Parathyroid adenoma (tissue), 2 donors: Measurements from ENCODE around the gene GPR153.

Source experiments
- H2AFZ ChIP-seq: fragments of 300-600 bp; sonication (generic); one replicate; pipeline ENCODE4 v1.7.0; 2017; ENCODE audit warnings: antibody characterized with exemption, mild to moderate bottlenecking
- H3K27ac ChIP-seq: fragments of 300-600 bp; sonication (generic); one replicate; pipeline ENCODE4 v1.7.0; 2017
- H3K27me3 ChIP-seq: fragments of 300-600 bp; sonication (generic); one replicate; pipeline ENCODE4 v1.7.0; 2017; ENCODE audit warnings: low read length; ENCODE audit not compliant: control insufficient read depth, insufficient read depth
- H3K36me3 ChIP-seq: fragments of 300-600 bp; sonication (generic); one replicate; pipeline ENCODE4 v1.7.0; 2017; ENCODE audit warnings: low read length; ENCODE audit not compliant: control insufficient read depth, insufficient read depth
- H3K4me1 ChIP-seq: fragments of 300-600 bp; sonication (generic); one replicate; pipeline ENCODE4 v1.7.0; 2017; ENCODE audit warnings: control low read depth
- H3K4me2 ChIP-seq: fragments of 300-600 bp; sonication (generic); one replicate; pipeline ENCODE4 v1.7.0; 2017; ENCODE audit warnings: low read length
- H3K4me3 ChIP-seq: fragments of 300-600 bp; sonication (generic); one replicate; pipeline ENCODE4 v1.7.0; 2017; ENCODE audit warnings: low read depth, low read length
- H3K79me2 ChIP-seq: fragments of 300-600 bp; sonication (generic); one replicate; pipeline ENCODE4 v1.7.0; 2017; ENCODE audit warnings: control low read depth
- H3K9ac ChIP-seq: fragments of 300-600 bp; sonication (generic); one replicate; pipeline ENCODE4 v1.7.0; 2017; ENCODE audit warnings: mild to moderate bottlenecking
- H3K9me3 ChIP-seq: fragments of 300-600 bp; sonication (generic); one replicate; pipeline ENCODE4 v1.7.0; 2017; ENCODE audit warnings: low read length; ENCODE audit not compliant: control insufficient read depth
- TF ChIP-seq, protein P1 (sequence below): fragments of 300-600 bp; sonication (generic); IDR thresholded peaks from one replicate; pipeline ENCODE4 v1.7.0; 2017; ENCODE audit warnings: antibody characterized with exemption, mild to moderate bottlenecking
- donor health status: primary hyperparathyroidism.

The GPR153 gene

DNA sequence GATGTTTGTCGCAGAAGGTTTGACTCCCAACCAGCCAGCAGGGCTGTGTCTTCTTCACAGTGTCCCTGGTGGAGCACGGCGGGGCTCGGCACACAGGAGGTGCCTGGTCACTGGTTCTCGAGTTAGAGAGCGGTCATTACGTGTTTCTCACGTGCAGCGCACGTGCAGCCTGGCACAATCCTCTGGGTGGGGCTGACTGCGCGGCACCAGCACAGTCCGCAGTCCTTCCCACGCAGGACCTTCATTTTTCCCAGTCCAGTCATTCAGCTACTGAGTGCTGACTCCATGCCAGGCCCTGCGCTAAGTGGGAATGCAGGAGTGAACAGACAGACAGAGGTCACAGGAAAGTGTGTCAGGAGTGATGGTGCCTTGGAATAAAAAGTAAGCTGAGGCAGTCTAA, 46.2 kb upstream of the GPR153 start:
- Histone ChIP-seq H3K79me2 (no peaks in the 10 kb centered on the region), H3K9ac (no peak overlapping the region), H3K27ac (no peak overlapping the region), H3K36me3 (no peaks in the 10 kb centered on the region), H3K4me3 (no peak overlapping the region), H3K4me2 (no peak overlapping the region), H3K9me3 (no peaks in the 10 kb centered on the region), H3K27me3 (no peaks in the 10 kb centered on the region), H3K4me1 (peaks cover 3% of the 10 kb centered on the region), H2AFZ (no peak overlapping the region)
- TF ChIP-seq, protein P1, sequence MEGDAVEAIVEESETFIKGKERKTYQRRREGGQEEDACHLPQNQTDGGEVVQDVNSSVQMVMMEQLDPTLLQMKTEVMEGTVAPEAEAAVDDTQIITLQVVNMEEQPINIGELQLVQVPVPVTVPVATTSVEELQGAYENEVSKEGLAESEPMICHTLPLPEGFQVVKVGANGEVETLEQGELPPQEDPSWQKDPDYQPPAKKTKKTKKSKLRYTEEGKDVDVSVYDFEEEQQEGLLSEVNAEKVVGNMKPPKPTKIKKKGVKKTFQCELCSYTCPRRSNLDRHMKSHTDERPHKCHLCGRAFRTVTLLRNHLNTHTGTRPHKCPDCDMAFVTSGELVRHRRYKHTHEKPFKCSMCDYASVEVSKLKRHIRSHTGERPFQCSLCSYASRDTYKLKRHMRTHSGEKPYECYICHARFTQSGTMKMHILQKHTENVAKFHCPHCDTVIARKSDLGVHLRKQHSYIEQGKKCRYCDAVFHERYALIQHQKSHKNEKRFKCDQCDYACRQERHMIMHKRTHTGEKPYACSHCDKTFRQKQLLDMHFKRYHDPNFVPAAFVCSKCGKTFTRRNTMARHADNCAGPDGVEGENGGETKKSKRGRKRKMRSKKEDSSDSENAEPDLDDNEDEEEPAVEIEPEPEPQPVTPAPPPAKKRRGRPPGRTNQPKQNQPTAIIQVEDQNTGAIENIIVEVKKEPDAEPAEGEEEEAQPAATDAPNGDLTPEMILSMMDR, result no peak

DNA sequence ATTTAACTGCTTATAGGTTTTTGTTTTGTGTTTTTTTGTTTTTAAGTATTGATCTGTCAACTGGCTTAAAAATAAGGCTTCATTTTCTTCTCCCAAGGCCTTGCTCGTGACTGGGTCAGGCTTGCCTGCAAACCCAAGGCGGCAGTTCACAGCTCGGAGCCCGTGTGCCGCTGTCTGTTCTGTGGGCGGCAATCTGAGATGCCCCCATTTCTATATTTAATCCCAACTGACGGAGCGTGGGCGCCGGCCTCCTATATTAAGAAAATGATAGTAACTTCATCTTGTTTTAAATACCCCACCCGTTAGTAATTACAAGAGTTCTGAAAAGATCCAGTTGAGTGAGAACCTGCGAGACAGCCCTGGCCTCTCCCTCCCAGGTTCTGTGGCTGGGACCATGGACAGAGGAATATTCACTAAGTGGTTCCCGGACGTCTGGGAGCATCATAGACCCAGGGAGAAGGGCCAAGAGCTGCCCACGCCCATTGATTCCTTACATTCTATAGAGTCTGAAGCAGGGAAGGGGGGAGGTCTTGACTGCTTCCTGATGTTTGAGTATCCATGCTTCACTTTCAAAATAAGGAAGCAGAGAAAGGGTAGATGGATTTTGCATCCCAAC, 42.6 kb upstream of the GPR153 start:
- peaks cover 3% of the 10 kb centered on the region for H3K4me1 ChIP-seq
- H3K9ac ChIP-seq, result no peak overlapping the region
- no peaks in the 10 kb centered on the region for H3K36me3 ChIP-seq
- H3K4me2 ChIP-seq, result no peak overlapping the region
- no peak overlapping the region for H2AFZ ChIP-seq
- H3K9me3 ChIP-seq, result no peaks in the 10 kb centered on the region
- TF ChIP-seq, protein P1, result no peak
- H3K27ac ChIP-seq, result no peak overlapping the region
- H3K27me3 ChIP-seq, result no peaks in the 10 kb centered on the region
- H3K4me3 ChIP-seq, result no peak overlapping the region
- no peaks in the 10 kb centered on the region for H3K79me2 ChIP-seq

DNA sequence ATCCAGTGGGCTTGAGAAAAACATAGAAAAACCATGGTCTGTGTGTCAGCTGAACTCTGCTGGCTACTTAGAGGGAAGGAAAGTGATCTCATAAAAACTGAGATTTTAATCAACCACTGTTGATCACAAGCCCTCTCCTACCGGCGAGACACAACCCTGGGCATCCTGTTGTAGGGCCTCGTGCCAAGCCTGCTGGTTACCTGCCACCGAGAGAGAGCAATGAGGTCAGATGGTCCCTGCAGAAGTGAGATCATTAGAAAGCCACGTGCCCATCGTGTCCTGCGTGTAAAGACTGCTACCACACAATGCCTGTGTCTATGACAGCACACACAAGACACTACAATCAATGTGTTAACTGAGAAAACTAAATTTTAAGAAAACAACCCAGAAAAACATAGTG, 41.7 kb upstream of the GPR153 start:
- no peak overlapping the region for H3K9ac ChIP-seq
- H3K4me3 ChIP-seq, result no peak overlapping the region
- no peaks in the 10 kb centered on the region for H3K79me2 ChIP-seq
- no peak overlapping the region for H2AFZ ChIP-seq
- H3K4me1 ChIP-seq, result peaks cover 3% of the 10 kb centered on the region
- no peak overlapping the region for H3K27ac ChIP-seq
- H3K36me3 ChIP-seq, result no peaks in the 10 kb centered on the region
- no peaks in the 10 kb centered on the region for H3K9me3 ChIP-seq
- TF ChIP-seq, protein P1, result no peak
- H3K4me2 ChIP-seq, result no peak overlapping the region
- no peaks in the 10 kb centered on the region for H3K27me3 ChIP-seq

DNA sequence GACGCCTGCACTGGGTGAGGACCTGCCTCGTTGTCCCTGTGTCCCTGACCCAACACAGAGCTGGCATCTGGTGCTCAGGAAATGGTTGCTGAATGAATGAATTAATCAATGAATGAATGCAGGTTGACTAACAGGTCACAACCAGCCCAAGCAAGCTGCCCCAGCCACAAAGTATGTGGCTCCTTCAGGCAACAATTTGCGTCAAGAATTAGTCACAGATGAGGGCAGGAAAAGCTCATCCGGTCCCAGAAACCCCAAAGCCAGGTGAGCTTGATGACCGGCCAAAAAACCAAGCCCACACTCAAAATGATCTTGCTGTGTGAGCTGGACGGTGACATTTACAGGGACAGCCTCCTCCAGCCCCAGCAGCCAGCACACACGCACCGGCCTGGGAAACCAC, 40.6 kb upstream of the GPR153 start:
- Histone ChIP-seq H3K9me3 (no peaks in the 10 kb centered on the region), H3K4me2 (no peak overlapping the region), H3K36me3 (no peaks in the 10 kb centered on the region), H3K27me3 (no peaks in the 10 kb centered on the region), H3K27ac (no peak overlapping the region), H3K9ac (no peak overlapping the region), H3K4me1 (peaks cover 3% of the 10 kb centered on the region), H3K79me2 (no peaks in the 10 kb centered on the region), H2AFZ (no peak overlapping the region), H3K4me3 (no peak overlapping the region)
- TF ChIP-seq, protein P1, result no peak

DNA sequence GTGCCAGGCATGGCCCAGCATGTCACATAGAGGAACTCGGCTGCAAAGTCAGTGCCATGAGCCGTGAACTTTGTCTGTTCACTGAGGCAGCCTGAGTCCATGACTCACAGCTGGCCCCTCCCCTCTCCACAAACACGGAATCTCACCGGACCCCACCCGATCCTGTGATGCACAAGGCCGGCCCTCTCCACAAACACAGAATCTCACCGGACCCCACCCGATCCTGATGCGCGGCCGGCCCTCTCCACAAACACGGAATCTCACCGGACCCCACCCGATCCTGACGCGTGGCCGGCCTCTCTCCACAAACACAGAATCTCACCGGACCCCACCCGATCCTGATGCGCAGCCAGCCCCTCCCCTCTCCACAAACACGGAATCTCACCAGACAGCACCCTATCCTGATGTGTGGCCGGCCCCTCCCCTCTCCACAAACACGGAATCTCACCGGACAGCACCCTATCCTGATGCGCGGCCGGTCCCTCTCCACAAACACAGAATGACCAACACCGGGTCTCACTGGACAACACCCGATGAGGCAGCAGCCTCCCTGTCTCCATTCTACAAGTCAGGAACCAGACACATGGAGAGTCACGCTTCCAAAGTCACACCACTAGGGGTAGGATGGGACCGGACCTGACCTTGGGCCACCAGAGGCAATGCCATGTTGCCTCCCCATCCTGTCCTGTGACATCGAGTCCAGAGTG, 39.6 kb upstream of the GPR153 start:
- Histone ChIP-seq H3K4me3 (no peak overlapping the region), H3K4me1 (peaks cover 3% of the 10 kb centered on the region), H3K9ac (no peak overlapping the region), H3K36me3 (no peaks in the 10 kb centered on the region), H3K27ac (no peak overlapping the region), H3K4me2 (no peak overlapping the region), H3K79me2 (no peaks in the 10 kb centered on the region), H3K27me3 (no peaks in the 10 kb centered on the region), H3K9me3 (no peaks in the 10 kb centered on the region), H2AFZ (no peak overlapping the region)
- TF ChIP-seq, protein P1, result no peak
